Measurements from ENCODE around the gene LCAT. TPM values are rescaled to one million over a fixed set of nuclear protein-coding genes. Genes with fewer than 3 reads are reported as not detected.

Gene LCAT, protein sequence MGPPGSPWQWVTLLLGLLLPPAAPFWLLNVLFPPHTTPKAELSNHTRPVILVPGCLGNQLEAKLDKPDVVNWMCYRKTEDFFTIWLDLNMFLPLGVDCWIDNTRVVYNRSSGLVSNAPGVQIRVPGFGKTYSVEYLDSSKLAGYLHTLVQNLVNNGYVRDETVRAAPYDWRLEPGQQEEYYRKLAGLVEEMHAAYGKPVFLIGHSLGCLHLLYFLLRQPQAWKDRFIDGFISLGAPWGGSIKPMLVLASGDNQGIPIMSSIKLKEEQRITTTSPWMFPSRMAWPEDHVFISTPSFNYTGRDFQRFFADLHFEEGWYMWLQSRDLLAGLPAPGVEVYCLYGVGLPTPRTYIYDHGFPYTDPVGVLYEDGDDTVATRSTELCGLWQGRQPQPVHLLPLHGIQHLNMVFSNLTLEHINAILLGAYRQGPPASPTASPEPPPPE
- 6.5 to 11.6 TPM (median 10.5 TPM) in 3 replicates for polyA plus RNA-seq
- polyA plus RNA-seq (2011; ENCODE audit: low read depth) = 4.2 TPM
- polyA plus RNA-seq (2011; cell fraction: cytosol; rRNA removed) = 2.1 and 3.0 TPM in 2 replicates
- polyA plus RNA-seq (2011; cell fraction: nucleus; rRNA removed) = 35.7 and 48.0 TPM in 2 replicates
- polyA plus RNA-seq (2012; ENCODE audit: low replicate concordance) = 10.6 and 14.2 TPM in 2 replicates
- polyA minus RNA-seq = 6.0 to 16.2 TPM (median 9.5 TPM) in 3 replicates
- polyA minus RNA-seq (2011; cell fraction: cytosol; rRNA and poly(A)+ RNA removed) = 7.1 TPM
- 10.6 and 10.7 TPM in 2 replicates for polyA minus RNA-seq (2011; cell fraction: nucleus; rRNA and poly(A)+ RNA removed)

DNA sequence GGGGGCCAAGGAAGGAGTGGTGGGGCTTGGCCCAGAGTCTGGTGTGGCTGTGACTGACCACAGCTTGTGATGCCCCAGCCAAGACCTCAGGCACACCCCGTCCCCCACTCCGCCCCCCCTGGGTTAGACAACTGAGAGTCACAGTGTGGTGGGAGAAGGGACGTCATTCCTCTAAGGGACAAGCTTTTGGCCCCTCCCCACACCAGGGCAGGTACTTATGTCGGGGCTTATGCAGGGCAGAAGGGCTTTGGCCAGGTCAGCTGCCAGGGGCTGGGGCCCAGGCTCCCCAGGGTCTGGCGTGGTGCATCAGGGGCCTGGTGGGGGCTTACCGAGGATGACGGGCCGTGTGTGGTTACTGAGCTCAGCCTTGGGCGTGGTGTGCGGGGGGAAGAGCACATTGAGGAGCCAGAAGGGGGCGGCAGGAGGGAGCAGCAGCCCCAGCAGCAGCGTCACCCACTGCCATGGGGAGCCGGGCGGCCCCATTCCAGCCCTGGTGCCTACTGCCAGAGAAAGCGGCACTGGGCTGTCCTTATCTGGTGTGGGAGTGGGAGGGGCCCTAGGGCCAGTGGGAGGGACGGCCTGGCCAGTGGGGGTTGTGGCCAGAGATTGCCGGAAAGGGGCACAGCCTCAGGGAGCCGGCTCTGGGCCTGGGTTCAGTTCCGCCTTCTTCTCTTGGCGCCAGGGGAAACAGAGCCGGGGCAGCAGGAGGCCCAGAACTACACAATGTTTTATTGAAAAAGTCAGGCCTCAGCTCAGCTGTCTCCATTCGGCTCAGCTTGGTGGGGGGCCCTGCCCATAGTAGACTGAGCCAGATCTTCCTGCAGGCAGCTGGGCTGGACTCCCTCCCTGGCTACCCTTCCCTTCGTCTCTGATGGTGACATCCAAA, at the start of gene LCAT:
Gene LCAT, minus strand, starts transcription at position 502 of the 886 bp plus-strand sequence. Its CDS starts 19 bp downstream, at position 483.
- Histone ChIP-seq H2AFZ (ENCODE audit: control insufficient read depth, low read length) (no peak within 1 kb of the TSS), H3K79me2 (ENCODE audit: control insufficient read depth, insufficient read depth, low read length) (peaks cover 8% of the 10 kb centered on the region), H4K20me1 (ENCODE audit: control insufficient read depth, extremely low read depth, insufficient read depth, low read length) (peaks cover 3% of the 10 kb centered on the region), H3K9ac (ENCODE audit: control insufficient read depth, extremely low read depth, insufficient read depth, low read length) (no peak within 1 kb of the TSS), H3K4me3 (ENCODE audit: control insufficient read depth in 2 of 3, extremely low read depth in 1 of 3, insufficient read depth in 2 of 3, low read depth in 1 of 3, low read length in 3 of 3) (no peak within 1 kb of the TSS), H3K9me1 (ENCODE audit: control insufficient read depth, extremely low read depth, insufficient read depth, low read length) (peaks cover 5% of the 10 kb centered on the region), H3K4me2 (ENCODE audit: control insufficient read depth, extremely low read depth, insufficient read depth, low read depth, low read length) (no peak within 1 kb of the TSS), H3K27me3 (ENCODE audit: control insufficient read depth, extremely low read depth, insufficient read depth, low read length) (no peaks in the 10 kb centered on the region), H3K9me3 (ENCODE audit: control insufficient read depth, low read depth, low read length) (no peaks in the 10 kb centered on the region), H3K36me3 (ENCODE audit: control insufficient read depth in 2 of 2, extremely low read depth in 1 of 2, insufficient read depth in 2 of 2, low read length in 2 of 2) (peaks cover 66 to 69% of the 10 kb centered on the region in 2 experiments), H3K4me1 (ENCODE audit: control insufficient read depth, extremely low read depth, insufficient read depth, low read length) (no peaks in the 10 kb centered on the region), H3K27ac (ENCODE audit: control insufficient read depth, insufficient read depth, low read length) (no peak within 1 kb of the TSS)
- TF ChIP-seq, protein P1, sequence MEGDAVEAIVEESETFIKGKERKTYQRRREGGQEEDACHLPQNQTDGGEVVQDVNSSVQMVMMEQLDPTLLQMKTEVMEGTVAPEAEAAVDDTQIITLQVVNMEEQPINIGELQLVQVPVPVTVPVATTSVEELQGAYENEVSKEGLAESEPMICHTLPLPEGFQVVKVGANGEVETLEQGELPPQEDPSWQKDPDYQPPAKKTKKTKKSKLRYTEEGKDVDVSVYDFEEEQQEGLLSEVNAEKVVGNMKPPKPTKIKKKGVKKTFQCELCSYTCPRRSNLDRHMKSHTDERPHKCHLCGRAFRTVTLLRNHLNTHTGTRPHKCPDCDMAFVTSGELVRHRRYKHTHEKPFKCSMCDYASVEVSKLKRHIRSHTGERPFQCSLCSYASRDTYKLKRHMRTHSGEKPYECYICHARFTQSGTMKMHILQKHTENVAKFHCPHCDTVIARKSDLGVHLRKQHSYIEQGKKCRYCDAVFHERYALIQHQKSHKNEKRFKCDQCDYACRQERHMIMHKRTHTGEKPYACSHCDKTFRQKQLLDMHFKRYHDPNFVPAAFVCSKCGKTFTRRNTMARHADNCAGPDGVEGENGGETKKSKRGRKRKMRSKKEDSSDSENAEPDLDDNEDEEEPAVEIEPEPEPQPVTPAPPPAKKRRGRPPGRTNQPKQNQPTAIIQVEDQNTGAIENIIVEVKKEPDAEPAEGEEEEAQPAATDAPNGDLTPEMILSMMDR (optimal IDR thresholded peaks at IDR 0.05 in 1 of 3, IDR thresholded peaks at IDR 0.05 in 1 of 3, conservative IDR thresholded peaks at IDR 0.05 in 1 of 3; ENCODE audit: extremely low read depth in 1 of 3, insufficient read depth in 2 of 3, low read length in 3 of 3) = no peak
- no peak for TF ChIP-seq EZH2 (IDR thresholded peaks at IDR 0.05; ENCODE audit: low read length)
- FAIRE-seq = no peak
- DNase-seq (ENCODE audit: low read depth, low spot score) = no peak
- dilution Hi-C loops (cut with MboI; ENCODE audit: extremely low pct_ligation_motif_present, low sequenced_read_pairs) = no loop called here

DNA sequence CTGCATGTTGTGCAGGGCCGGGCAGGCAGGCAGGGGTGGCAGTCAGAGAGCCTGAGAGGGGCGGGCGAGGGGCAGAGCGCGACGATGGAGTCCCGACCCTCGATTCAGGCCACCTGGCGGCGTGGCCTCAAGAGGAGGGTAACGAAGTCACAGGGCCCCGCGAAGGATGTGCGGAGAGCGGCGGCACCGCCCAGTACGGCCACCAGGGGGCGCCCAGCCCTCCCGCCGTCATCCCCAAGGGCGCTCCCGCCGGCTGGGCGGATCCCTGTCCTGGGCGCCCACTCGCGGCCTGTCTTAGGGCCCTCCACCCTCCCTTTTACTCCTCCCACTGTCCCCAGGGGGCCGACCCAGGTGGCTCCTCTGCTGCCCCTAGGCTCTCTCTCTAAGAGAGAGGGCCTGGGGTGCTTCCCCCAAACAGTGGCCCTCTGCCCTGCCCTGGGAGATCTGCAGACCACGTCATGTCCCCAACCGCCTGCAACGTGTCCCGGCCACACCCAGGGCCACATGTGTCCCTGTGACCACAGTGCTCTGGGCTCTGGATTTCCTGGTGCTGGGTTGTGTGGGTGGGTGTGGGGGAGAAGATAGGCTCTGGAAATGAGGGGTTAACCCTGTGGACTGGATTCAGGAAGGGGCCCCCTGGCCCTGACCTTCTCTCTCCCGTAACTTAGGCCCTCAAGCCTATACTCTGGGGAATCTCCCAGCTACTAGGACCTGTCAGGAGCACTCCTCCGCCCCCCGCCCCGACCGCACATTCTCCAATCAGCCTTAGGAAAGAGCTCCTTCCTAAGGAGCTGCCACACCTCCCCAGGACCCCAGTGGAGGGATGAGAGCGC, 49.5 kb upstream of the LCAT start:
- Histone ChIP-seq H3K4me2 (ENCODE audit: control insufficient read depth, extremely low read depth, insufficient read depth, low read depth, low read length) (peak overlapping the region; percentile 65), H2AFZ (ENCODE audit: control insufficient read depth, low read length) (peak overlapping the region; percentile 85), H3K36me3 (ENCODE audit: control insufficient read depth in 2 of 2, extremely low read depth in 1 of 2, insufficient read depth in 2 of 2, low read length in 2 of 2) (no peaks in the 10 kb centered on the region), H3K9ac (ENCODE audit: control insufficient read depth, extremely low read depth, insufficient read depth, low read length) (peak overlapping the region; percentile 64), H3K4me3 (ENCODE audit: control insufficient read depth in 2 of 3, extremely low read depth in 1 of 3, insufficient read depth in 2 of 3, low read depth in 1 of 3, low read length in 3 of 3) (peak overlapping the region in 2 of 3 experiments; percentile 6 to 24), H3K27me3 (ENCODE audit: control insufficient read depth, extremely low read depth, insufficient read depth, low read length) (no peaks in the 10 kb centered on the region), H3K27ac (ENCODE audit: control insufficient read depth, insufficient read depth, low read length) (peak overlapping the region; percentile 53), H3K4me1 (ENCODE audit: control insufficient read depth, extremely low read depth, insufficient read depth, low read length) (peaks cover 10% of the 10 kb centered on the region), H3K79me2 (ENCODE audit: control insufficient read depth, insufficient read depth, low read length) (no peaks in the 10 kb centered on the region), H4K20me1 (ENCODE audit: control insufficient read depth, extremely low read depth, insufficient read depth, low read length) (no peaks in the 10 kb centered on the region), H3K9me1 (ENCODE audit: control insufficient read depth, extremely low read depth, insufficient read depth, low read length) (no peaks in the 10 kb centered on the region), H3K9me3 (ENCODE audit: control insufficient read depth, low read depth, low read length) (no peaks in the 10 kb centered on the region)
- TF ChIP-seq EZH2 (IDR thresholded peaks at IDR 0.05; ENCODE audit: low read length) = no peak
- TF ChIP-seq, protein P1 (optimal IDR thresholded peaks at IDR 0.05 in 1 of 3, IDR thresholded peaks at IDR 0.05 in 1 of 3, conservative IDR thresholded peaks at IDR 0.05 in 1 of 3; ENCODE audit: extremely low read depth in 1 of 3, insufficient read depth in 2 of 3, low read length in 3 of 3) = peak; percentile 72 to 98 (median 95)
- dilution Hi-C loops (cut with MboI; ENCODE audit: extremely low pct_ligation_motif_present, low sequenced_read_pairs) = no loop called here
- no peak for DNase-seq (ENCODE audit: low read depth, low spot score)
- FAIRE-seq = no peak
